Measurements from ENCODE around the gene PRKRIP1.

DNA sequence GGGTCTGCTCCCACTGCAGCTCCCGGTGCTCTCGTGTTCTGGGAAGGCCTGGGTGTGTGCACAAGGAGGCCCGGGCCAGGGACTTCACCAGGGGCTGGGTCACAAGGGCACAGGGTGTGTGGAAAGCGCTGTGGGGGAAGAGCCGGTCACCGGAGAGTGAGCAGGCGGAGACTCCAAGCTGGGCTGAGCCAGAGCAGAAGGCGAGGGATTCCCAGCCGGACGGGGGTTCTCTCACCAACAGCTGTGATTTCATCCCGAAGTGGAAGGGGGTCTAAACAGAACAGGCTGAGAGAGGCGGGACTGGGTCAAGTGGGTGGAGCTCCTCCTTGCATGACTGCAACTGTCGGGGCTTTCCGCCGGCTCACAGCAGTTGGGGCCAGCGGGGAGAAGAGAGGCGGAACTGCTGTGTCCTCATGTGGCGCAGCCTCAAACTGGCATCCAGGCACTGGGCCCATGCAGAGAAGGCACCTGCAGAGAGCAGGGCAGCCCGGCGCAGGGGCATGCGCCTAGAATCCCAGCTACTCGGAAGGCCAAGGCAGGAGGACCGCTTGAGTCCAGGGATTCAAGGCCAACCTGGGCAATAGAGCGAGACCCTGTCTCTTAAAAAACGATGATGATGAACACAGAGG is 29.6 kb downstream of the PRKRIP1 start:
- TF ChIP-seq, protein P1, sequence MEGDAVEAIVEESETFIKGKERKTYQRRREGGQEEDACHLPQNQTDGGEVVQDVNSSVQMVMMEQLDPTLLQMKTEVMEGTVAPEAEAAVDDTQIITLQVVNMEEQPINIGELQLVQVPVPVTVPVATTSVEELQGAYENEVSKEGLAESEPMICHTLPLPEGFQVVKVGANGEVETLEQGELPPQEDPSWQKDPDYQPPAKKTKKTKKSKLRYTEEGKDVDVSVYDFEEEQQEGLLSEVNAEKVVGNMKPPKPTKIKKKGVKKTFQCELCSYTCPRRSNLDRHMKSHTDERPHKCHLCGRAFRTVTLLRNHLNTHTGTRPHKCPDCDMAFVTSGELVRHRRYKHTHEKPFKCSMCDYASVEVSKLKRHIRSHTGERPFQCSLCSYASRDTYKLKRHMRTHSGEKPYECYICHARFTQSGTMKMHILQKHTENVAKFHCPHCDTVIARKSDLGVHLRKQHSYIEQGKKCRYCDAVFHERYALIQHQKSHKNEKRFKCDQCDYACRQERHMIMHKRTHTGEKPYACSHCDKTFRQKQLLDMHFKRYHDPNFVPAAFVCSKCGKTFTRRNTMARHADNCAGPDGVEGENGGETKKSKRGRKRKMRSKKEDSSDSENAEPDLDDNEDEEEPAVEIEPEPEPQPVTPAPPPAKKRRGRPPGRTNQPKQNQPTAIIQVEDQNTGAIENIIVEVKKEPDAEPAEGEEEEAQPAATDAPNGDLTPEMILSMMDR (IDR thresholded peaks at IDR 0.05) = no peak
- TF ChIP-seq EP300 (IDR thresholded peaks at IDR 0.05; ENCODE audit: low read depth) = no peak
- peak; percentile 24 to 52 (median 32) for TF ChIP-seq POLR2AphosphoS5 (IDR thresholded peaks at IDR 0.05)
